ENCODE measurements around the gene ZFP64.
A peak's percentile ranks its signal among the peaks of the same experiment; 100 is the strongest.
"Not testable (repeated sequence)": the region's sequence is repeated elsewhere in the genome, so short reads cannot be mapped to it uniquely, and the experiment has no call there.

The ZFP64 gene

DNA sequence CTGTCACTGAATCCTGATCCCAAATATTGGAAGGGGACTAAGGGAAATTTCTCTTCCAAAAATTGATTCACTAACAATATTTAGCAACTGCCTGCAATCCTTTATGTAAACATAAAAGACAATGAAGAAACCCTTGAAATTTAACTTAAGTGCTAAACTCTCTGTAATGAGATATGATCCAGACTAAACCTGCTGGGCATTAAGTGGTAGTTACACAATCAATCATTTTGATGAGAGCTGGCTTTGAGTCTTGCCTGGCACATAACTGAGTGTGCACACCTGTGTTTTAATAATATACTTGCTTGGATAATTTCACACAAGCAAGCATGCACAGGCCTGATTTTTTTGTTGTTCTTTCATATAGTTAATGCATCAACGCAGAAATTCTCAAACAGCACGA, 9.8 kb upstream of the ZFP64 start:
- DNase-seq = no peak

DNA sequence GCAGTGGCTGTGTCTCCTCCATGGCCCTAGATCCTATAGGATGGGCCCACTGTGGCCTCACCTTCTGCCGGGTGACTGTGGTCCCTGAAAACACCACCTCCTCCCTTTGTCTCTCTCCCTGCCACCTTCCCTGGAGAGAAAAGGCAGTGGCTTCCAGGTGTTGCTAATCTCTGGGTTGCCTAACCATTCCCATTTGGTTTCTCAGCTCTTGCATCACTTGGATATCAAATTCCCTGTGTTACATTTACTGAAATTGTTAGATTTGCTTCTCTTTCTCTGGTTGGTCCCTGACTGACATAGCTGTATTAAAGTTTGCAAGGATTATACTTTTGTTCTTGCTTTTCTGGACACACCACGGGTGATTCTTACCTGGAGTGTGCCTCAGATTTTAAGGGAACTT, 9.3 kb upstream of the ZFP64 start:
- DNase-seq = no peak

DNA sequence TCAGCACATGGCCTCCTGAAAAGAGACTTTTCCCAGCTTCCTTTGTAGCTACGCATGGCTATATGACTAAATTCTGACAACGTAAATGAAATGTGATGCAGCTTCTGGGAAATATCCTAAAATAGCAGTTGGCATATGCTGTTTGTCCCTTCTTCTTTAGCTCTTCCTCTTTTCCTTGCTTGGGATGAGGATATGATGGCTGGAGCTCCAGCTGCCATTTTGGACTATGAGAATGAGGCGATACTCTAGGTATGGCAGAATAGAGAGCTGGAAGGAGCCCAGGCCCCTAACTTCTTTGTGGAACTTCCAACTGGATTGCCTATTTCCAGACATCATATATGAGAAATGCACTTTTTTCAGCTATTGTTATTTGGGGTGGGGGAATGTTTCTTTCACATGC, 5.3 kb upstream of the ZFP64 start:
- no peak for DNase-seq

DNA sequence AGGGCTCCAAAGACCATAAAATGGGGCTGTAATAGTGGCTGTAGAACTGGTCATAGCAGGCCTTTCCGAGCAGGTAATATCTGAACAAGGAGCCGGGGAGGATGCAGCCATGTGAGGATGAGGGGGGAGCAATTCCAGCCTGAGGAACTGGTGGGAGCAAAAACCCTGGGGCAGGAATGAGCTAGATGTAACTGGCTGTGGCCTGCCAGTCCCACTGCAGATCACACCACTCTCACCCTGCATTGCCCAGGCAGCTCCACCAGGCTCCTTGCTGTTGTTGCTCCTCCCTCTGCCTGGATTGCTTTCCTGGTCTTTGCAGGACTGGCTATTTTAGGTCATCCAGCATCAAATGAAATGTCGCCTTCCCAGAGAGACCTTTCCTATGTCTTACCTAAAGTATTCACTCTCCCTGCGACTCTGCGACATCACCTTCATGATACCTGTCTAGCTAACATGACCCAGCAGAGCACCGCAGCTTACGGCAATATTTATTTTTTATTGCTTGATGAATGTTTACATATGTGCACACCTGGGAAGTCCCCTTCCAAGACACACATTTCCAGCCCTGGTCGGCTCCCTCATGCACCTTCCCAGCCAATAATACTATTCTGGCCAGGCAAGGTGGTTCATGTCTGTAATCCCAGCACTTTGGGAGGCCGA, 2.4 kb upstream of the ZFP64 start:
- DNase-seq = no peak

DNA sequence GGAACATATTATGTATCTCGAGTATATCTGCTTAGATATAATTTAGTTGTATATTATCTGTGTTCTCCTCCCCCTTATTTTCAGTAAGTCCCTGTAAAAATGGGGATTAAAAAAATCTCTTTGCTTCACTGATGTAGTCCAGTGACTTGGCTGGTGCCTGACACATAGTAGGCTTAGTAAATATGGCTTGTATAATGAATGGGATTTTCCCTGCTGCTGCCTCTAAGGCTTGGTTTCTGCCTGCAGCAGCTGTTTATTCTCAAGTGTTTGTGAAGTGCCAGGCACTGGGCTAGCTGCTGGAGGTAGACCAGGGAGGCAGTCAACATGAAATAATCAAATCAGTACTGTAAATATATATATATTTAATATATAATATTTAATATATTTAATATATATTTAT, 1.6 kb upstream of the ZFP64 start:
- DNase-seq = no peak

DNA sequence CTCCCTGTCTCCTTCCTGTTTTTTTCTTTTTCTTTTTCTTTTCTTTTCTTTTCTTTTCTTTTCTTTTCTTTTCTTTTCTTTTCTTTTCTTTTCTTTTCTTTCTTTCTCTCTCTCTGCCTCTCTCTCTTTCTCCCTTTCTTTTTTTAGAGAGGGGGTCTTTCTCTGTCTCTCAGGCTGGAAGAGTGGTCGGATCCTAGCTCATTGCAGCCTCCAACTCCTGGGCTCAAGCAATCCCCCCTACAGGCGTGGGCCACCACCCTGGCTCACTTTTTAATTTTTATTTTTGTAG, 1.1 kb upstream of the ZFP64 start:
- not testable (repeated sequence) for DNase-seq

DNA sequence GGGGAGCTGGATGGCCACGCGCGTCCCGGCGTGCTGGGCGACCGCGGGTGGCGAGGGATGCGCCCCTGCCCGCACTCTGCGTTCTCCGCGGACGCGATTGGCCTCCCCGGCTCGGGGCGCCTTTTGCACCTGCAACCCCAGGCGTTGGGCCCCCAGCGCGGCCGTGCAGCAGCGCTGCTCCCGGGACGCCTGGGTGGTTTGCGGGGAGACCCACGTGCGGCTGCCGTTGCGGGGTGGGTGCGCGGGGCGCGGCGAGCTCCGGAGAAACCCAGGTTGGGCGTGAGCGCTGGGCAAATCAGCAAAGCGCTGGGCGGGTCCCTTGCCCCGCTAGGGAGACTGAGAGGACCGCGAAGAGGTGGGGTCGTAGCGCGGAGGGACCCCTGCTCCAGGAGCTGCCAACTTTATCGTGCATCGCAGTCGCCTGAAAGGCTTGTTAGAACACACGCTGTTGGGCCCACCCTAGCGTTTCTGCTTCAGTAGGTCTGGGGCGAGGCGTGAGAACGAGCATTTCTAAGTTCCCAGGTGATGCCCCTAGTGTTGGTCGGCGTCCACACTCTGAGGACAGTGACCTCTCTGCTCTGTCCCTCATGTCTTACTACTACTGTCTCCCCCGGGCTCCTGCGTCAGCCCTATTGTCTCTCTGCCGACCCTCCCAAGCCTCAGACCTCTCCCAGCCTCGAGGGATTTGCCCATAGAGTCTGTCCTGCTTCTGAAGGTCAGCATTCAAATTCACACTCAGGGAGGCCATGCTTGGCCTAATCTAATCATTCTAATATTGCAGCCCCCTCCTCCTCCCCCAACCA, 538 bp upstream of the ZFP64 start:
- DNase-seq = peak; percentile 56

DNA sequence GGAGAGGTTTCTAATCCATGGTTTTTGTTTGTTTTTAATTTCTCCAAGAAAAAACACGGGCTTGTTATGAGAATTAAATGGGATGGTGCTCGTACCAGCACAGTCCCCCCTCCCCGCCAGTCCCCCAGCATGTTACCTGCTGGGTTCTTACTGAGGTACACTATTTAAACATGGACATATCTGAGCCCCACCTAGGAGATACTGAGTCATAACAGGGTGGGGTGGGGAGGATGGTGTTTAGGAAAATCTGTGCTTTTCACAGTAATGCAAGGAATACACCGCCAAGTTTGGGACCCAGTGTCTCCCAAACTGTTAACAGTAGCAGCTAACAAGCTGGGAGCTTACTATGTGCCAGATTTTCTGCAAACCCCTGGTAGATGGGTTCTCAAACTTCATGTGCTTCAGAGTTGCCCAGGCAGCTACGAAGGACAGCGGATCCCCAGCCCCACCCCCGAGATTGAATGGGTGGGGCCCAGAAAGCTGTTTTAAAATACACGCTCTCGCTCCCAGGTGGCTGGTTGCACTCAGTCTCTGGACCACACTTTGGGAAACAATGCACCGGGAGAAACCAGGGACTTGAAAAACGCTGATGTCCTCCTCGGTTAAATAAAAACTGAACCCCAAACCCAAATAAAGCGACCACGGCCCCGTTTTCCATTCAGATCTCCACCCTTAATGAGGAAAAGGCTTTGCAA, 995 bp downstream of the ZFP64 start:
- peak; percentile 60 for DNase-seq

DNA sequence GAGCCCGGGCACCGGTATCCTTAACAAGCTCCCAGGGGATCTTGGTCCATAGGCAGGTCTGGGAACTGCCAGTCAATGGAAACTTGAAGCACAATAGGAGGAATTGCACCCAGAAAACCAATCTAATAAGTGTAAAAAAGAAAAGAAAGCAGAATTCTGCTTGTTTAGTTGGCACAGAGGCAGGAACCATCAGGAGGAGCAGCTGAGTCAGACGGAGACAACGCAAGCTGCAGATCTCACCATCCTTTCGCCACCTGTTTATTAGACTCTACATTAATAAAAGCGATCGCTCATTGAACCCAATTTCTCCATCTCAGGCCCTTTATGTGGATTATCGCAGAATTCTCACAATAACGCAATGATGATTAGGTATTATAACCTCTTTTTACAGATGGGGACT, 9.8 kb downstream of the ZFP64 start:
- no peak for DNase-seq

DNA sequence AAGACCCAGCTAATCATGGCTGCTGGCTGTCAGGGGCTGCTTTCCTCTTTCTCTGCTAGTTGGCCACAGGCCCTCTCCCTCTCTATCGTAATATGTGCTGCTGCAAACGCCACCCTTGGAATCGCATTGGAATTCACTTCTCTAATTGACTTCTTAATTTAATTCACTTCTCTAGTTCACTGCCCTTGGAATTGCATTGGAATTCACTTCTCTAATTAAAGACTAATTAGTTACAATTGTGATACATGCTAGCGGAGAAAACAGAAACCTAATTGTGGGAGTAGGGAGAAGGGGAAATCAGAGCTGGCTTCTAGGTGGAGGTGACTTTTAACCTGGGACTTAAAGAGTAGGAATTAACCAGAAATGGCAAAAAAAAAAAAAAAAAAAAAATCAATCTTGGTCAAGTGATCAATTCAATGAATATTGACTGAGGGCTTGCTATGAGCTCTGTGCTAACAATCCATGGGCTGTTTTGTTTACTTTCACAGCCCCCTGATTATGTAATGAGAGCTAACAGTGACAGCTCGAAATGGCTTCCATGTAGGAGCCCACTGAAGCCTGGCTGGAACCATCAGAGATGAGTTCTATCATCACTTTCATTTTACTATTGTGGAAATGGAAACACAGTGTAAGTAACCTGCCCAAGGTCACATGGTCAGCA, 11.3 kb downstream of the ZFP64 start:
- no peak for DNase-seq

DNA sequence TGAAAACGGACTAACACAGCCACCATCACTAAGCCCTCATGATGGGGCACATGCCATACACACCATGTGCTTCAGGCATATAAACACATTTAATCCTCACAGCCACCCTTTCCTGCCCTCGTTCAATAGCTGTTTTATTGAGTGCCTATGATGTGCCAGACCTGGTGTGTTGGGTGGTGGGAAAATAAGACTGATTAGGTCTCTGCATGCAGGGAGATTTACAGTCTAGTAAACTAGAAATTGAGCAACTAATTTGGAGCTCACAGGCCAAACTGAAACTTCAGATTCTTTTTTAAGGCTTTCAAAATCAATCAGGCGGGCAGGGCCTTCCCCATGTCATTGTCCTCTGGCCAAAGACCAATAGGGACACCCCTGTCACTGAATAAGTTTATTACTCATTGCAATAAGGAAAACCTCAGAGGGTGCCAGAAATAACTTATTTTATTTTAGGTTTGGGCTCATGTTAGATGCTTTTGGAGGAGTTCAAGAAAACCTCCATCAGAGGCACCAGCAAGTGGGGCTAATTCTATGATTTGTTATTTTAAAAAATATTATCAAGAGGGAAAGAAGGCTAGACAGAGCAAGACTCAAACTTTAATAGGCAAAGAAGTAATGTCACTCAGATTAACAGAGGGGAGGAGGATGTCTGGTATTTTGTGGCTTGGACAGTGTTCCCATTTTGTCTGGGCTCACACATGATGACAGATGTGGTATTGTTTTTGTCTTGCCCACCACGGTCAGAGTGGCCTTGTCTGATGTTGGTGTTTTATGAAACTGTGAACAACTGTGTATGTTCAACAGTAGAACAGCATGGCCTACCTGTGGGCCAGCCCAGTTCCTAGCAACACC, 12.0 kb downstream of the ZFP64 start:
- DNase-seq = peak; percentile 80

DNA sequence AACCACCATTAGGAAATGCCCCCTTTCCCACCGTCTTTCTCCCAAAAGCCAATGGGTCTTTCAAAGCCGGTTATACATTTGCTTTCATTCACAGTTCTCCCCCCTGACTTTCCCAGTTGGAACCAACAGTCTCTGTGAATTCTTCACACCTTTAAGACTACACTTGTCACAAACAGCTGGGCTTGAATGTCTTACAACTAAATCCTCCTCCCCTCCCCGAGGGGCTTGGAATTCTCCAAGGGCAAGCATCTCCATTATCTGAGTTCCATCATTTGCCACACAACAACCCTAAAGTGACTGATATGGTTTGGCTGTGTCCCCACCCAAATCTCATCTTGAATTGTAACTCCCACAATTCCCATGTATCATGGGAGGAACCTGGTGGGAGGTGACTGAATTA, 12.9 kb downstream of the ZFP64 start:
- no peak for DNase-seq

DNA sequence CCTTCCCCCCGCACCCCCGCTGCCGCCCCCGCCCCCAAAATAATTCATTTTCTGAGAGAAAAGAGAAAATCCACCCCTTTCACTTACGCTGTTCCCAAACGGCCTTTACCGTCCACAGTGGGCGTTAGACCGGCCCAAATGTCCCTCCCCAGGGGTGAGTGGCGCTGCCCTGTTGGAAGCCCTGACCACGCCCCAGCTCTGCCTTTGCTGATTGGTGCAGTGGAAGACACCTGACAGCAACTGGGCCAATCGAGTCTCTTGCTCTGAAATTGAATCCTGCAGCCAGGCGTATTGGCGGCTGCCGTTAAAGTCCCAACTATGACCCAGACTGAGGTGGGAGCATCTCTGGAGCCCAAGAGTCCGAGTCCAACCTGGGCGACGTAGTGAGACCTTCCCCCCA, 15.7 kb downstream of the ZFP64 start:
- DNase-seq = no peak

DNA sequence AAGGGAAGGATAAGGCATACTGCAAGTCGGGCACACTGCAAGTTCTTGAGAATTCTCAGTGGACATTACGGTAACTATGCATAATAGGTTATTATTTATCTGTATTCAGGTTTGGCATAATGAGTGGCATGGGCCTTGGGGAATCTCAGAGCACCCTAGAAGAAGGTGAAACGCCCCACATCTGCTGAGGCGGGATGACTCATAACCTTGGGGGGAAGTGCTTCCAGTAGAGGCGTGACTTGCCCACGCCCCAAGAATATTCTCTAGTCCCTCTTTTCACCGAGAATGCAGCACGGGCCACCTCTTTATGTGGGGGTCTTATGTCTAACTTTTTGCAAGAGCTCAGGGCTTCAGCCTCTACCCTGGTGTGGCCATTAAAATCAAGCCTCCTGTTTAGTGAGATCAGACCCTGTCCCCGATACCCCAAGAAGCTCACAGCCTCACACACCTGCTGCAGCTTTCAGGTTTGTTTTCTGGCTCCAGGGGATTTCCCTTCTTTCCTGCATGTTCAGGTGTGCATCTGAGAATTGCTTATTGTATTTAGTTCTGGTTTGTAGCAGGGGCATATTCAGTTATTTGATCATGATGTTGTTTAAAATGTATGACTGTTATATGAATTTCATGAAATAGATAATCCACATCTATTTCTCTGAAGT, 19.1 kb downstream of the ZFP64 start:
- DNase-seq = no peak

DNA sequence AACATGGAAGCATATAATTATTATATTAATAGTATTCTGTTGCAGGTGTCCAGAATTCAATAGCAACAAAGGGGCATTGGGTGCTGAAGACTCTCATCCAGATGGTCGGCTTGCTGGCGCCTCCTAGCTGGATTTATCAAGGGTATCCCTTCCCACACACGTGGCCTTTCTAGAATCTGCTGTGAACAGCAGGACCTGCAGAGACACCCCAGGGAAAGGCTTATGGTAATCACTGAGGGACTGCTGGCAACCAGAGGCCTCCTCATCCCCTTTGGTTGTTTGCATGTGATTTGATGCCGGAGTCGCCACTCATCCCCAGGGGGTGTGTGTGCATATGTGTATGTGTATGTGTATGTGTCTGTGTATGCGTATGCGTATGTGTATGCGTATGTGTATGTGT, 20.6 kb downstream of the ZFP64 start:
- no peak for DNase-seq

DNA sequence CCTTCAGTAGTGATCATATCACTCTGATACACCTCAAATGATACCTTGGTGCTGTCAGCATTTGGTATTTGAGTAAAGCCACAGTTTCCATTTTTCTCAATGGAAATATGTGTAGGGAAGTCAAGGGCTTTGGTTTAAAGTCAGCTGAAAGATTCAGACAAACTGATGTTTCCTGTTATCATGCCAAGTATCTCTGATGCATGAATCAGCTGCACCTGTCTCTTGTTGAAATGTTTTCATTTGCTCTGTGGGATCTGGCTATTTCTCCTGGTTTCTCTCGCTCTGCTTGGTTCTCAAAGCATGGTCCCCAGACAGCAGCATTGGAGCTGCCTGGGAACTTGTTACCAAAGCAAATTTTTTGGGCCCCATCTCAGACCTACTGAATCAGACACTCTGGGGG, 23.5 kb downstream of the ZFP64 start:
- DNase-seq = peak; percentile 32

DNA sequence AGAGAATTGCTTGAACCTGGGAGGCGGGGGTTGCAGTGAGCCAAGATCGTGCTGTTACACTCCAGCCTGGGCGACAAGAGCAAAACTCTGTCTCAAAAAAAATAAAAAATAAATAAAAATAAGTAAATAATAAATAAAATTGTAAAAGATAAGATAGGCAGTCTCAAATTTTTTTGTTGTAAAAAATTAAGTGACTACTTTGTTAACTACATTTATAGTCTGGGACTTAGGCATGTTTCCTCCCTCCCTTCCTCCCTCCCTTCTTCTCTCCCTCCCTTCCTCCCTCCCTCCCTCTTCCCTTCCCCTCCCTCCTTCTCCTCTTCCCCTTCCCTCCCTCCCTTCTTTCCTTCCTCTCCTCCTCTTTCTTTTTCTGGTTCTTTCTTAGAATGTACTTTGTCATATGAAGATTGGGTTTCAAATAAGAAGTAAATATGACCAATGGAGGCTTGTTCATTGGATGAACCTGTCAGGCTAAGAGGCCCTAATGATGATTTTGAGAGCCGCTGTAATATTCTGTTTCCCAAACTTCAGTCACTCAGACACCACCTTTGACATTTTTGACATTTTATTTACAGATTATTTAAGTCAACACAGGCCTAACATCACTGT, 24.2 kb downstream of the ZFP64 start:
- DNase-seq = no peak

DNA sequence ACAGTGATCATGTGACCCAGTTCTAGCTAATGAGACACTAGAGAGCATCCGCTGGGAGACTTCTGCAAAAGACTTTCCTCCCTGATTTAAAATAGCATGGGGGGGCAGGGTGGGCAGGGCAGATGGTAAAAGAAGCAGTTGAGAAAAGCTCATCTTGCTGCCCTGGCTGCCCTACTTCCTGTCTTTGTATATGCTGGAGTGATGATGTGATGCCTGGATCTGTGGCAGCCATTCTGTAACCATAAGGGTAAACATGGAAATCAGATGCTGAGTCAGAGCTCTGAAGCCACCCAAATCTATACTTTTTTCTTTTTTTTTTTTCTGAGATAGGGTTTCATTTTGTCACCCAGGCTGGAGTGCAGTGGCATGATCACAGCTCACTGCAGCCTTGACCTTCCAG, 25.4 kb downstream of the ZFP64 start:
- DNase-seq = no peak

DNA sequence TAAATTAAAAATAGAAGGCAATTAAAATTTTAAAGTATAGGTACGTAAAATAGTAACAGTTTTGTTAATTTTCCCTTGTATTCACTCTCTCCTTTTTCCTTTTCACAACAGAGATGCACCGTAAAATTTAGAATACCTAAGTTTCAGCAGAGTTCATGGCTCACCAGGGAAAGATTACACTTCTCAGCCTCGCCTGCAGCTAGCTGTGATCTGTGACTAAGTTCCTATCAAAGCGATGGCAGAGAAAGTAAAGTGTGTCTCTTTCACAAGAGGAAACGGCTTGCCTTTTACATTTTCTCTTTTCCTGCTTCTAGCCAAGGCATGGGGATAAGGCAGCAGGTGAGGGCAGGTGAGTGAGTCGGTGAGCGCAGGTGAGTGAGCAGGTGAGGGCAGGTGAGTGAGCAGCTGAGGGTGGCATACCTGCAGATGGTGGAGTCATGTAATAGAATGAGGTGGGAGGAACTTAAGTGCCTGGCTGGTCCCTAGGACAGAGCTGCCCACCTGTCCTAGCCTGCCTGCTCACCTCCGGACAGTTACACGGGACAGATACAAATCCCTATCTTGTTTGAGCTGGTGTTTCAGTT, 30.9 kb downstream of the ZFP64 start:
- DNase-seq = no peak

DNA sequence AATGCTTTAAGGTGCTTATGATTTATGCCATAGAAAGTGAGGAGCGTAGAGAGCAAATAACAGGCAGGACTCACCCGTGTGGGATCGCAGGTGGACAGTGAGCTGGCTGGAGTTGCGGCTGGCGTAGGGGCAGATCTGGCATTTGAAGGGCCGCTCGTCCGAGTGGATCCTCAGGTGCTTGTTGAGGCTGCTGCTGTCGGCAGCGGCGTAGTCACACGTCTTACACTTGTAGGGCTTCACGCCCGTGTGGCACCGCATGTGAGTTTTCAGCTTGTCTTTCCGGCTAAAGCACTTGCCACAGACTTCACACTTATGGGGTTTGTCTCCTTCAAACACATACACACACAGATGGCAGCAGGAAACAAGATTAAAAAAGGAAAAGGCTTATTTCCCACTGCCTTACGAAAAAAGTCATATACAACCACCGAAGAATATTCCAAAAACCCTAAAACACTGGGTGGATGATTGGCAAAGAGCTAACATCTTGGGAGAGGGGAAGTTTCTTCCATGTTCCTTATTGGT, 31.5 kb downstream of the ZFP64 start:
- DNase-seq = no peak

DNA sequence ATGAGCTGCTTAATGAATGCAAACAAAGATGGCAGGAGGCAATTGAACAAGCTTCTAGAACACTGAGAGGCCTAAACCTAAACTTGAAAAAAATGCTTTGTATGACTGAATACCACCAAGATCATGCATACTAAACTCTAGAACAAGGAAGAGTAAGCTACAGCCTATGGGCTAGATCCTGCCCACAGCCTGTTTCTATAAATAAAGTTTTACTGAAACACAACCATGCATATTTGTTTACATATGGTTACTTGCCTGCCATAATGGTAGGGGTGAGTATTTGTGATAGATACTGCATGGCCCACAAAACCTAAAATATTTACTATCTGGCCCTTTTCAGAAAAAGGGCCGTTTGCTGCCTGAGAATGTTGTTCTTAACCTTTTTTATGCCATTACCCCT, 37.0 kb downstream of the ZFP64 start:
- no peak for DNase-seq
